Tongue (tissue), 2 donors: ENCODE results near the gene CNPPD1. TPM values are rescaled to one million over a fixed set of nuclear protein-coding genes. Genes with fewer than 3 reads are reported as not detected.

ENCODE experiments used
- DNase-seq: peaks from one replicate; pipeline ENCODE4 v3.0.0-alpha.2; 2015
- total RNA-seq: library from RNA; depleted of rRNA; stranded (reverse); fragments of >200 nt; gene quantifications from one replicate; pipeline ENCODE4 v1.2.3, GENCODE V29; 2014

Gene CNPPD1
- total RNA-seq, 1 donor from 2014 or later = 23.9 TPM

- DNase-seq = peak; percentile 97
These were observed 16.3 kb downstream of the CNPPD1 start, which contains the start of gene NHEJ1 for GRCh38 chr2:219160186-219161017. Gene NHEJ1 (minus strand): TSS chr2:219160815. CDS start chr2:219158362, 2,453 bp downstream.

- no peak for DNase-seq
These were observed 16.9 kb downstream of the CNPPD1 start for GRCh38 chr2:219159771-219160185.

GRCh38 chr2:219158586-219158985, 18.1 kb downstream of the CNPPD1 start:
- no peak for DNase-seq

GRCh38 chr2:219158025-219158424, 18.7 kb downstream of the CNPPD1 start:
- DNase-seq = no peak

- DNase-seq = no peak
These were observed 19.3 kb downstream of the CNPPD1 start for GRCh38 chr2:219157396-219157795.

- DNase-seq = peak; percentile 90
These were observed 21.6 kb downstream of the CNPPD1 start for GRCh38 chr2:219155054-219155644.

- peak; percentile 36 for DNase-seq
These were observed 27.1 kb downstream of the CNPPD1 start for GRCh38 chr2:219149667-219150066.

- DNase-seq = no peak
These were observed 34.4 kb downstream of the CNPPD1 start for GRCh38 chr2:219142329-219142728.

- DNase-seq = no peak
These were observed 36.0 kb downstream of the CNPPD1 start for GRCh38 chr2:219140722-219141121.

GRCh38 chr2:219133976-219134375, 42.7 kb downstream of the CNPPD1 start:
- DNase-seq = no peak

GRCh38 chr2:219131744-219132143, 45.0 kb downstream of the CNPPD1 start:
- DNase-seq = no peak

- DNase-seq = no peak
These were observed 45.4 kb downstream of the CNPPD1 start for GRCh38 chr2:219131327-219131726.

GRCh38 chr2:219129589-219129988, 47.1 kb downstream of the CNPPD1 start:
- no peak for DNase-seq

- DNase-seq = no peak
These were observed 48.3 kb downstream of the CNPPD1 start for GRCh38 chr2:219128396-219128795.

- DNase-seq = no peak
These were observed 49.6 kb downstream of the CNPPD1 start for GRCh38 chr2:219127037-219127635.

GRCh38 chr2:219126555-219126954, 50.2 kb downstream of the CNPPD1 start:
- no peak for DNase-seq

GRCh38 chr2:219125886-219126270, 50.8 kb downstream of the CNPPD1 start:
- DNase-seq = no peak

- DNase-seq = no peak
These were observed 51.4 kb downstream of the CNPPD1 start for GRCh38 chr2:219125225-219125885.

GRCh38 chr2:219124381-219125110, 52.2 kb downstream of the CNPPD1 start:
- DNase-seq = no peak

GRCh38 chr2:219123356-219124135, 53.2 kb downstream of the CNPPD1 start:
- DNase-seq = no peak
